Ureter (tissue), 1 donor: ENCODE results near the gene MTG2. TPM values are rescaled to one million over a fixed set of nuclear protein-coding genes. Genes with fewer than 3 reads are reported as not detected.
"Not testable (repeated sequence)": the region's sequence is repeated elsewhere in the genome, so short reads cannot be mapped to it uniquely, and the experiment has no call there.

Experiments
- DNase-seq: peaks from one replicate; pipeline ENCODE4 v3.0.0-alpha.2; 2020; ENCODE audit warnings: low spot score
- total RNA-seq: library from RNA; stranded (reverse); gene quantifications from one replicate; pipeline ENCODE4 v1.2.4, GENCODE V29; 2023
- donor health status: DM: yes; HTN: yes; CAD: no.

MTG2 gene
- total RNA-seq, 1 donor from 2014 or later = 35.5 TPM

DNA sequence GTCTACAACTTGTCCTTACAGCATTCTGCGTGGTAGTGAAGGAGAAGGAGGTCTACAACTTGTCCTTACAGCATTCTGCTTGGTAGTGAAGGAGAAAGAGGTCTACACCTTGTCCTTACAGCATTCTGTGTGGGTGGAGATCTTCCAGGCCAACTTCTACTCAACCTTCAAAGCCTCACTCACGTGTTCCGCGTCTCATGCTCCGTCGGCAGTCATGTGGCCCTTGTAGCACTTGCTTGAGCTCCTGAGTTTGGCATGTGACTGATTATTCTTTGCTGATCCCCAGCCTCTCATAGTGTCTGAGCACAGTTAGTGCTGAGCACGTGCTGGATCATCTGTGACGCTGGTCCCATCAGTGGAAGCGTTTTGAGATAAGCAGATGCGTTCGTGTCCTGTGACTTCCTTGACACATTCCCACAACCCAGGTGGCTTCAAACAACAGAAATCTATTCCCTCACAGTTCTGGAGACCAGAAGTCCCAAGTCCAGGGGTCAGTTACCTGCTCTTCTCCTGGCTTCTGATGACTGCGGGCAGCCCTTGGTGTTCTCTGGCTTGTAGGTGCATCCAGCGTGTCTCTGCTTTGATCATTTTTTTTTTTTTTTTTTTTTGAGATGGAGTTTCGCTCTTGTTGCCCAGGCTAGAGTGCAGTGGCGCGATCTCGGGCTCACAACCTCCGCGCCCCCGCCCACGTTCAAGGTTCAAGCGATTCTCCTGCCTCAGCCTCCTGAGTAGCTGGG is 36.6 kb upstream of the MTG2 start:
- DNase-seq = no peak

DNA sequence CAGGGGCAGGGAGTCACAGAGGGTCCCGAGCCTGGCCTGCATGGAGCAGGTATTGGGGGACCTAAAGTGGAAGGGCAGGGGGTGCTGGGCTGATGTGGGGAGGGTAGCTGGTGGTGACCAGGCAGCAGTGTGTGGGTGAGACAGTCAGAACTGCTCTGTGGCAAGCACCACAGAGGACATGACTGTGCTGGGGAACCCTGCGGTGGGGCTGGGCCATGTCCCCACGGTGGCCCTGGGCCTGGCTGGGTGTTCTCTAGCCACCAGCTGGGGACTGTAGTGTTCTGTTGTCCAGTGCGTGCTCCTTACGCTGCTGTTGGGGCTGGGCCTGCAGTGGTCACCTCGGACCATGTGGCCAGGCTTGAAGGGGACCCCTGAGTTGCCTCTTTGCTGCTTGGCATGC is 35.7 kb upstream of the MTG2 start:
- no peak for DNase-seq

DNA sequence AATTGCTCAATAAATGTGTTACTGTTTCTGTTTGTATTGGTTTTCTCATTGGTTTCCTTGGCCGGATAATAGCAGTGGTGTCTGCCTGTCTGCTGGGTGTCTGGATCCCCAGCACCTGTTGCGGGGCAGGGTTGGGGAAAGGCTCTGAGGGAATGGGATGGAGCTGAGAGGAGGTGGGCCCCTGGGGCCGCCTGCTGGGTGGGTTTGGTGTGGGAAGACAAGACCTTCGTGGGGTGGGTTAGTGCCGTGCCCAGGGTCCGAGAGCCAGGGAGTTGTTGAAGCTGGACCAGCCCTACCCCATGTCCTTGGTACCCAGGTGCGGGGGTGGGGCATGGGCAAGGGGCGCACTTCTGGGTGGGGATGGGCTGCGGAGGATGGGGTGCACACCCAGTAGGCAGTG is 35.3 kb upstream of the MTG2 start:
- no peak for DNase-seq

DNA sequence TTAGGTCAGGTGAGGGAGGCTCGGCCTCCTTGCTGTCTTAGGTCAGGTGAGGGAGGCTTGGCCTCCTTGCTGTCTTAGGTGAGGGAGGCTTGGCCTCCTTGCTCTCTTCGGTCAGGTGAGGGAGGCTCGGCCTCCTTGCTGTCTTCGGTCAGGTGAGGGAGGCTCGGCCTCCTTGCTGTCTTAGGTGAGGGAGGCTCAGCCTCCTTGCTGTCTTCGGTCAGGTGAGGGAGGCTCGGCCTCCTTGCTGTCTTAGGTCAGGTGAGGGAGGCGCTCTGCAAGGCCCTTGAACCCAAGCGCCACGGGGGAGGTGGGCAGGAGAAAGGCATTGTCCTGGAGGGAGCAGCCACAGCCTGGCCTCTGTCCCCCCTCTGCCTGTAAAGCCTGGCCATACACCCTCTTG is 34.4 kb upstream of the MTG2 start:
- DNase-seq = not testable (repeated sequence)

DNA sequence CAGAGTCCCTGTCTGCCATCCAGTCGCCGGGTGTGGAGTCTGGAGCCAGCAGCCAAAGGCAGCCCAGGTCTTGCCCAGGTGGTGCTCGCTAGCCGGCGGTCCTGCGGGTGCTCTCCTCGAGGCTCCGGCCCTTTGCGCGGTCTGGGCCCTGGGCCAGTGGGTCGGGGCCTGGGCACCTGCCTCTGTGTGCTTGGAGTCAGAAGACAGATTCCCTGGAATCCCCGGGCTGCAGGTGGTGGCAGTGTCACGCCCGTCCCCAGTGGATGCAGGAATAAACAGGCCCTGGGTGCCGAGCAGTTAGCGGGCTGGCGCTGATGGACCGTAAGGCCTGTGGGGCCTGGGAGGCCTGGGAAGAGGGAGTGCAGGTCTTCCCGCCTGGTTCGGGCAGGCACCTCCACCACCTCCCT is 33.9 kb upstream of the MTG2 start:
- no peak for DNase-seq

DNA sequence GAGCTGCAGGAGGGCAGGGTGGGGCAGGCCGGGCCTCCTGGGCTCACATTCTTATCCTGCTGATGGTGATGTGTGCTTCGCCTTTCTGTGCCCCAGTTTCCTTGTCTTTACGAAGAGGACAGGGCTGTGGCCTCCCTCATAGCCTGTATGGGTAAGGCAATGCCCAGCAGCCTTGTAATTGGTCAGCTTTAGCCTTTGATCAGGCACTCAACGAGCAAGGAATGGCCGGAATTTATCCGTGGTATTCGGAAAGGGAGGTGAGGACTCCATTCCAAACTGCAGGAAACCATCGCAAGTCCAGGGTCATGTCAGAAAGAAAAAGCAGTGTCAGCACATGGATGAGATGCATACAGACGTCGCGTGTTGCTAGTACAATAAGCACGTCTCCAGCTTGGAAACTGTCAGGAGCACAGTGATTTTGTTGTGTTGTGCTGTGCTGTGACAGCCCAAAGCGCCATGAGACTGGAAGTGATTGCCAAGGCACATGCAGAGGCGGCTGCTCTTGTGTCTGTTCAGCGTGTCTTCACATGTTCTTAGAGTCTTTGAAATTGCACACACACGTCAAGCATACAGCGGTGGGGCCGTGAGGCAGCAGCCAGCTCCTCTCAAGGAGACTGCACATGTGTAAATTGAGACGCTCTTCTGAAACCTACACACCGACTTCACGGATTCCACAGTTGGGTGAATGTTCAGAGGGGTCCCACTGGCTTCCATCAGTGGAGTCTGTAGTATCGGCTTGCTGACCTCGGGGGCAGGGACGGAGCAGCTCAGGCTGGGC is 33.1 kb upstream of the MTG2 start:
- DNase-seq = no peak

DNA sequence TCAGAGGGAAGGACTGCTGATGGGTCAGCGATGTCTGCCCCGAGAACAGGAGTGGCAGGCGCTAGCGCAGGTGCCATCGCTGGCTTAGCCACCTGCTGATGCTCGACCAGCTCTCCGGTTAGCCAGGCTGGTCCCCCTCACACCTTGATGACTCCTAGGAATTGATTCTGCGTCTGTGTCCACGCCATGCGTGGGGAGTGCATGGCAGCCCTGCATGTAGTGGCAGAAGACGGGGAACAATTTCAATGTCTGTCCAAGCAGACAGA is 32.6 kb upstream of the MTG2 start:
- no peak for DNase-seq

DNA sequence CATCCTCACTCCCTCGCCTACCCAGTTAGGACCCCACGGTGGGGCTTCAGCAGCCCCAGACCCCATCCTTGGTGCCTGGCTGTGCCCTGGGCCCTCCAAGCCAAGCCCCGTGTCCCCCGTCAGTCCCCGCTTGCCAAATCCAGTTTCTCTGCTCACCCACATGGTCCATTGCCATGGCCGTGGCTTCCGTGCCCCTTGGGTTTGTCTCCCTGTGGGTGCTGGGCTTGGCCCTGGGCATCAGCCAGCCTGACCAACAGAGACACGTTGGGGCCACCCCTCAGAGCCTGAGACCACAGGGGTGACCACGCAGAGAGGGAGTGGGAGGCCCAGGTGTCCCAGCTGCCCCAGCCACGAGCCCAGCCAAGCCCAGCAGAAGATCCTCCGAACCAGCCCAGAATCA is 31.6 kb upstream of the MTG2 start:
- DNase-seq = no peak

DNA sequence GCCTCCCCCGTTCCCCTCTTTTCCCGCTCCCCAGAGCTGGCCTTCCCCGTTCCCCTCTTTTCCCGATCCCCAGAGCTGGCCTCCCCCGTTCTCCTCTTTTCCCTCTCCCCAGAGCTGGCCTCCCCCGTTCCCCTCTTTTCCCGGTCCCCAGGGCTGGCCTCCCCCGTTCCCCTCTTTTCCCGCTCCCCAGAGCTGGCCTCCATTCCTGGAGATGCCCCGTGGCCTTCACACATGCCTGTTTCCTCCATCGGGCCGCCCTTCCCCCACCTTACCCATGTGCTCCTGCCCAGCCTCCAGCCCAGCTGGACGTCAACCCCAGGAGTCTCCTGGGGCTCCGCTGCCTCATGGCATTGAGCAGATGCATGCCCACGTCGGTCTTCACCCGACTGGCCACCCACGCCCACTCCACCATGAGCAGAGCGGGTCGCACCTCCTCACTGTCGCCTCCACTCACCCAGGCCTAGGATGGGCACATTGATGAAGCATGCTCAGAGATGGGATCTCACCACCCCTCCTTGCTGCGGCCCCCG is 30.9 kb upstream of the MTG2 start:
- DNase-seq = no peak

DNA sequence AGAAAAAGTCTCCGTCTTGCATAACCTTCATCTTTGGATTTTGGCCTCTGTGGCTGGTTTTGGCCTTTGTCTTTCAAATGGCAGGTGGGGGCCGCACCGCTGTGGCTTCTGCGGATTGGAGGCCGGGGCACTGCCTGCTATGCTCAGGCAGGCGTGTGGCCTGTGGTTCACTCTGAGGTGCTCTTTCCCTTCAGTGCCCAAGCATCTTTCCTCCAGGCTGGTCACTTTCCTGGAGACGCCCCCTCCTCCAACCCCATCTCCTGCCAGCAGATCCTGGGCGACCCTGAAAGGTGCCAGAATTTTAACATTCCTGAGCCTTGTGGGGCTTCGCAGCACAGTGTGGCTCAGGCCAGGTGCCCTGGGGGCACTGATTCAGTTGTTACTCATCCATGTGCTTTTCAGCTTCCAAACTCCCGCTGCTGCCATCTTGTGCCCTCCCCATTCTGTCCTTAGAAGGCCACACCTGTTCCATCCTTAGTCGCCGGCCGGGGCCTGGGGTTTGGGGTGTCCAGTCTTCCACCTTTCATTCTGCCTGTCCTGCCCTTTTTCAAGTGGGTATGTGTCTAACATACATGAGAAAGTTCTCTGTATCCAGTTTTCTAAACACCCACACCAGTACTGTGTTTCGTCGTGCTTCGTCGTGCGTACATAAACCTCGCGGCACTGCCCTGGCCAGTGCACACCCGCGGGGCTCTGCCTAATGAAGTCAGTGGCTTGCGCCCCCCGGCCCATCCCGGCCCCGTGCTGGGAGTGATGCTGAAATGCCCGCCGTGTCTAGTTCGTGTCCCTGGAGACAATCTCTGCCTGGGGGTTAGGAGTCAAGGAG is 27.2 kb upstream of the MTG2 start:
- no peak for DNase-seq

DNA sequence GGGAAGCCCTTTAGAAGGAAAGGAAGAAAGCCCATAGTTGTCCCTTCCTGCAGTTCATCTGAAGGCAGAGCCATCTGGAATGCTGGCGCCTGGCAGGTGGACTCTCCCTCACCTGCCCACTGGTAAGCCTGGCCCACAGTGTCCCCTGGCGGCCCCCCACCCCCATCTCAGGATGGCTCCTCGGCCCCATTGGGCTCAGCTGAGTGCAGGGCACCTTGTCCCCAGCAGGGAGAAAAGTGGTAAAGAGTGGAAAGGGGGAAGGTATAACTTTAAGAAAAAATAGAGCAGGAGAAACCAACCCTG is 26.6 kb upstream of the MTG2 start:
- no peak for DNase-seq

DNA sequence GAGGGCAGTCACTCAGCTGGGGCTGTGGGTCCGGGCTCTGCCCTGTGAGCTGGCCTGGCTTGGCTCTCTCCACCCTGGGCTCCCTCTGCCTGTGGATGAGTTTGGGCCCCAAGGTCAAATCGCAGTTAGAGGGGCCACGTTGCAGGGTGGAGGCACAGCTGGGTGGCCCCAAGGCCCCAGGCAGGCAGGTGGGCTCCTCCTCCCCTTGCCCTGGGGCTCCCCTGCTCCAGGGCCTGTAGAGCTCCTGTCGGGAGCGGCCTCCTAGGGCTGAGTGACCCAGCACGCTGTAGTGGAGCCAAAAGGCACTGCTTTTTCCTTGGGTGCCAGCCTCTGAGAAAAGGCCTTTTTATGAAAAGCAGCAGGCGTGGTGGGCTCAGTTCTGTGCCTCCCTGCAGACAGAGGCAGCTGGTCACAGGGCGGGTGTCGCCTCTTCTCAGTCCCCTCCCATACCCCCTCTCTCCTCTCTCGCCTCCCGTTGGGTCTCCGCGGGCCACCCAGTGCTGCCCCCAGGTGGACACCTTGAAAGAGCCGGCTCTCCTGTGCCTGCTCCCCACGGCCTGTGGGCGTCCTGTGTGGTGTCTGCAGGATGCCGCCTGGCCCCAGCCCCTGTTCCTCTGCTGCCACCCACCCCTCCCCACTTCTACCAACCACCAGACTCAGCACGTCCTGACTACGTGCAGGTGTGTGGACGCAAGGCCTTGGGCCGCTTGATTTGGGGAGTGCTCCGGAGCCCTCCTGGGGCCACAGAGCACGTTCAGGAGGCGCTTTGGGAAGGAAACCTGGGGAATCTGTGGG is 26.0 kb upstream of the MTG2 start:
- no peak for DNase-seq

DNA sequence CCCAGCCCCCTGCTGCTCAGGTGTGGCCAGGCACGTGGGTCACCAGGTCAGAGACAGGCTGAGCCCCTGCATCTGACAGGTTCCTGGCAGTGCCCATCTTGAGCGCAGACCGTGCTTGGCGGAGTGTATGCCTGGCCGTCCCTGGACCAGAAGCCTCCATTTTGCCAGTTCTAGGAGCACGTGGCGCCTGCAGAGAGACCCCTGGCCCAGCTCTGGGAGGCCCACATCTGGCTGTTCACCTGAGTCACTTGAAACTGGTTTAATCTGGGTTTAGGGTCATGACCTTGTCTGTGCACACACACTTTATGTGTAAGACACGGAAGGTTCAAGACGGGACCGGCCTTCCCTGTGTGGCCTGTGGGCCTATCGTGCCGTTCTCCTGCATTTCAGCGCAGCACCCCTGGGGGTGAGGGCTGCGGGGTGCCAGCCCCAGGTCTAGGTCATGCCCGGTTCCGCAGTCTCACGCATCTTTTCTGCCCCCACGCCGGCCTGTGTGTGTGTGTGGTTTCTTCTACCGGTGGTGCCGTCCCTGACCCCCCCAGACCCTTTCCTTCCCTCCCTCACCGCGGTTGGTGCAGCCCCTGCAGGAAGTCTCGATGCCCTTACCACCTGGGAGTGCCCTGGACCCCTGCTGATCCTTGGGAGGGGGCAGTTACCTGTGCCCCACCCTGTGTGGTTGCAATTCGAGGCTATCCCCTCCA is 25.3 kb upstream of the MTG2 start:
- no peak for DNase-seq

DNA sequence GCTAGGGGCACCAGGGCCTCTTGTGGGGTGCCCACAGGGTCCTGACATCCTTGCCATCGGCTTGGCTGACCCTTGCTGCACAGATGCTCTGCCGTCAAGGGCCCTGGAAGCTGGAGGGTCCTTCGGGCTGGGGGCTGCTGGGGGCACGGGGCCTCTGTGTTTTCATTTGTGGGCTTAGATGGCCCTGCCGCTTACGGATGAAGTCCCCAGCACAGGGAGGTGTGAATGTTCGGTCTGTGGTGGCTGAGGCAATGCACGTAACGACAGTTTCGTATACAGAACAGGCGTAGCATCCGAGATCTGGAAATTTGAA is 24.8 kb upstream of the MTG2 start:
- DNase-seq = no peak

DNA sequence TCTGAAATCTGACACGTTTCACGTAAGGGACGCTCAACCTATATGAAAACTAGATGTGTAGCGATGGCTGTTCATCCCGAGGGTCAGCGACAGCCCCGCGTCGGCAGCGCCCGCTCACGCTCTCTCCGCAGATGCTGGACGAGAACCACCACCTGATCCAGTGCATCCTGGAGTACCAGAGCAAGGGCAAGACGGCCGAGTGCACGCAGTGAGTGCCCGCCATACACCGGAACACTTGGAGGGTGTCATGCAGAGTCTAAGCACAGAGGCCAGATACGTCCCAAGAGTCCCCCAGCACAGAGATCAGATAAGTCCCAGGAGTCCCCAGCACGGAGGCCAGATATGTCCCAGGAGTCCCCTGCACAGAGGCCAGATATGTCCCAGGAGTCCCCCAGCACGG is 24.3 kb upstream of the MTG2 start:
- no peak for DNase-seq

DNA sequence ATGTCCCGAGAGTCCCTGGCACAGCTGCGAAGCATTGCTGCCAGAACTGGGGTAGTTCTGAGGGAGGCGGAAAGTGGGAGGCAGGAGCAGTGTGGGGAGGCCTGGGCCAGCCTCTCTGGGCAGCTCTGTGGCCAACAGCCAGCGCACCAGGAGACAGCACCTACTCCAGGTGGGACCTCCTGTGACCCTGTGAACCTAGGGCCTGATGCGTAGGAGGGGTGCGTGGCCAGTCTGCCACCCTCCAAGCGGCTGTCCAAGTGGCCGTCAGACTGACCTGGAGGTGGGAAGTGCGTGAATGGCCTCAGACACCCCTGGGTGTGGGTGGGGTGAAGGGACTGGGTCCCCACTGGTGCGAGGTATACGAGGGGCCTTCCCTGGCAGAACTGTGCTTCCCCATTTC is 23.8 kb upstream of the MTG2 start:
- no peak for DNase-seq

DNA sequence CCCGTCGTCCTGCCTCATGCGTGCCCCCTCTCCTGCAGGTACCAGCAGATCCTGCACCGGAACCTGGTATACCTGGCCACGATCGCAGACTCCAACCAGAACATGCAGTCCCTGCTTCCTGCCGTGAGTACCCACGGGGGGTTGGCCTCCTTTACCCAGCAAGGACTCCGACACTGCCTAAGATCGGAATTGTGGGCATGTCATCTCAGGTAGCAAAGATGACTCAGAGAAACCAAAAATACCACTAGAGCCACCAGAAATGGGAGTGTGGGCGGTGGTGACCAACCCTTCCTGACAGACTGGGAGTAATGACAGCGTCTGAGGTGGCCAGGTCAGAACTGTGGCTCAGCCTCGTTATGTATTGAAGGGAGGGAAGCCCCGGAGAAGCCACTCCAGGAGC is 23.0 kb upstream of the MTG2 start:
- no peak for DNase-seq

DNA sequence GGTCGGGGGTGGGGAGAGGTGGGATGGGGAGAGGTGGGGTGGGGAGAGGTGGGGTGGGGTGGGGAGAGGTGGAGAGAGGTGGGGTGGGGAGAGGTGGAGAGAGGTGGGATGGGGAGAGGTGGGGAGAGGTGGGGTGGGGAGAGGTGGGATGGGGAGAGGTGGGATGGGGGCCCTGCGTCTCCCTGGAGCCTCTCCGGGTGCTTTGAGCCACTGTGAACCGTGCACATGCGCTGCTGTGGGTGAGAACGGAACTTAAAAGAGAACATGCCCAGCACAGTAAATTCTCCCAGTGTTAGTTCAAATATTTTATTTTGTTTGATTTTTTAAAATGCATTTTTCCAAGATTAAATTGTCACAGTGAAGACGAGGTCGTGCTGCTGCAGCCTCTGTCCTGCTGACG is 22.6 kb upstream of the MTG2 start:
- DNase-seq = no peak

DNA sequence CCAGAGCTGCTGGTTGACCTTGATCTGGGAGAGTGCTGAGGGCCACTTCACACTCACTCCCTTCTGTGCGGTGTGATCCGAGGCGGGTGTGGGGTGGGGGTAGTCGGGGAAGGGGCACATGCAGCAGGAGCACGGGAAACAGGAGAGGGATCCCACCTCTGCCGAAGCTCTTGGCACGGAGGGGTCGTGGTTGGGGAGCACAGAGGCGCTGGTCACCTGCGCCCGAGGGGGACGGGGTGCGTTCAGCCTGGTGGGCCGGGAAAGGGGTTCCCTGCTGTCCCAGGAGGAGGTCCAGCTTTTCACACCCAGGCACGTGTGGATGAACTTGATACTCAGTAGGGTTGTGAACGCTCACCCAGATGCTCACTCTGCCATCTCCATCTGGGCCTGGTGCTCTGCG is 22.0 kb upstream of the MTG2 start:
- DNase-seq = no peak

DNA sequence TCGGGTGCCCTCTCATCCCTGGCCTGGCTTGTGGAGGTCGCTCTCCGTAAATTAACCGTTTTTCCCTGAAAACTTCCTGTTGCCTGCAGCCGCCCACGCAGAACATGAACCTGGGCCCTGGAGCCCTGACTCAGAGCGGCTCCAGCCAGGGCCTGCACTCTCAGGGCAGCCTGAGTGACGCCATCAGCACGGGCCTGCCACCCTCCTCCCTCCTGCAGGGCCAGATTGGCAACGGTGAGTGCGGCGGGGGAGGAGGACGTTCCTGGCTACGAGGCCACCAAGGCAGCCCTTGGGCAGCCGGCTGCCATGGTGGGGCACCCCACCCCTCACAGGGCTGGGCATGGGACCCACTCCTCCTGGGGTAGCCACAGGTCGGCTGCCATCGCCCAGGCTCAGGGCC is 21.5 kb upstream of the MTG2 start:
- no peak for DNase-seq

DNA sequence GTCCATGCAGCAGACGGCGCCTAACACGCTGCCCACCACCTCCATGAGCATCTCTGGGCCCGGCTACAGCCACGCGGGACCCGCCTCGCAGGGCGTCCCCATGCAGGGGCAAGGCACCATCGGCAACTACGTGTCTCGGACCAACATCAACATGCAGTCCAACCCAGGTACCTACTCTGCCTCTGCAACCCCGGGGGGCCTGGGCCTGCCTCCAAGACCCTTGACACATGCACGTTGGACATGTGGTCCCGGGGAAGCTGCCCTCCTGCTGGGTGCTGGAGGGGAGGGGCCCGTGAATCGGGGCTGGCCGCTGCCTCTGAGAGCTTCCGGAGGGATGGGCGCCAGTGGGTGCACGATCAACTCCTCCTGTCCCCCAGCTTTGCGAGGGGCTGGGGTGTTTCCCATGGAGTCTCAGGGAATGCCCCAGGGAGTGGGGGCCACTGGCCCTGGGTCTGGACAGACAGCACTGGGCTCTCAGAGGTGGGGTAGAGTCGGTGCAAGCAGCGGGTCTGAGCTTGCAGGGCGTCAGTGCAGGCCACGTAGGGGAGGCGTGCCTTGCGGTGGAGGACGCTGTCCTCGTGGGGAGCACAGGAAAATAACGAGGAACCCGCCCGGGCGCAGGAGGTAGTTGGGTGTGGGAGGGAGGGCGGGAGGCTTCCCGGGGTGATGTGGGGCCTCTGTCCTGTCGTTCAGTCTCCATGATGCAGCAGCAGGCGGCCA is 19.9 kb upstream of the MTG2 start:
- no peak for DNase-seq
